Skeletal muscle satellite cell (primary cell): ENCODE results near the gene ANO2.

ENCODE experiments used
- H3K27me3 ChIP-seq: 2 replicates; pipeline ENCODE4 v1.7.0; 2013; ENCODE audit warnings: low read length; ENCODE audit not compliant: control insufficient read depth, insufficient read depth
- H3K36me3 ChIP-seq: 2 replicates; pipeline ENCODE4 v1.7.0; 2013; ENCODE audit warnings: mild to moderate bottlenecking, control low read depth, low read length; ENCODE audit not compliant: insufficient read depth
- H3K4me1 ChIP-seq: 2 replicates; pipeline ENCODE4 v1.7.0; 2013; ENCODE audit warnings: low read length; ENCODE audit not compliant: control insufficient read depth, insufficient read depth
- H3K4me2 ChIP-seq: 2 replicates; pipeline ENCODE4 v1.7.0; 2013; ENCODE audit warnings: mild to moderate bottlenecking, low read length
- H3K4me3 ChIP-seq: 2 replicates; pipeline ENCODE4 v1.7.0; 2013; ENCODE audit warnings: low read length
- H3K9ac ChIP-seq: 2 replicates; pipeline ENCODE4 v1.7.0; 2013; ENCODE audit warnings: mild to moderate bottlenecking, low read depth, low read length, moderate library complexity
- H3K9me3 ChIP-seq: replicated peaks from 2 replicates; pipeline ENCODE4 v1.7.0; 2013; ENCODE audit warnings: mild to moderate bottlenecking, control low read depth, low read length

ANO2 gene

GRCh38 chr12:5733916-5734315, 211.1 kb downstream of the ANO2 start:
- Histone ChIP-seq H3K9ac (no peak overlapping the region), H3K4me1 (no peaks in the 10 kb centered on the region), H3K27me3 (no peaks in the 10 kb centered on the region), H3K36me3 (no peaks in the 10 kb centered on the region), H3K4me3 (no peak overlapping the region), H3K9me3 (no peaks in the 10 kb centered on the region), H3K4me2 (no peak overlapping the region)

GRCh38 chr12:5733136-5733755, 211.8 kb downstream of the ANO2 start:
- H3K27me3 ChIP-seq: no peaks in the 10 kb centered on the region
- H3K9me3 ChIP-seq: no peaks in the 10 kb centered on the region
- H3K4me1 ChIP-seq: no peaks in the 10 kb centered on the region
- no peaks in the 10 kb centered on the region for H3K36me3 ChIP-seq
- no peak overlapping the region for H3K4me2 ChIP-seq
- H3K4me3 ChIP-seq: no peak overlapping the region
- no peak overlapping the region for H3K9ac ChIP-seq

GRCh38 chr12:5730962-5731361, 214.1 kb downstream of the ANO2 start:
- no peaks in the 10 kb centered on the region for H3K36me3 ChIP-seq
- no peaks in the 10 kb centered on the region for H3K9me3 ChIP-seq
- H3K4me3 ChIP-seq: no peak overlapping the region
- no peak overlapping the region for H3K9ac ChIP-seq
- H3K27me3 ChIP-seq: no peaks in the 10 kb centered on the region
- H3K4me2 ChIP-seq: no peak overlapping the region
- H3K4me1 ChIP-seq: no peaks in the 10 kb centered on the region

- Histone ChIP-seq H3K36me3 (no peaks in the 10 kb centered on the region), H3K9me3 (no peaks in the 10 kb centered on the region), H3K4me3 (no peak overlapping the region), H3K27me3 (no peaks in the 10 kb centered on the region), H3K4me1 (no peaks in the 10 kb centered on the region), H3K9ac (no peak overlapping the region), H3K4me2 (no peak overlapping the region)
These were observed 221.3 kb downstream of the ANO2 start for GRCh38 chr12:5723711-5724252.

GRCh38 chr12:5723071-5723470, 222.0 kb downstream of the ANO2 start:
- Histone ChIP-seq H3K4me3 (no peak overlapping the region), H3K4me2 (no peak overlapping the region), H3K9me3 (no peaks in the 10 kb centered on the region), H3K36me3 (no peaks in the 10 kb centered on the region), H3K9ac (no peak overlapping the region), H3K27me3 (no peaks in the 10 kb centered on the region), H3K4me1 (no peaks in the 10 kb centered on the region)

GRCh38 chr12:5720381-5721005, 224.6 kb downstream of the ANO2 start:
- Histone ChIP-seq H3K4me1 (no peaks in the 10 kb centered on the region), H3K9ac (no peak overlapping the region), H3K4me2 (no peak overlapping the region), H3K4me3 (no peak overlapping the region), H3K36me3 (no peaks in the 10 kb centered on the region), H3K27me3 (no peaks in the 10 kb centered on the region), H3K9me3 (no peaks in the 10 kb centered on the region)

- Histone ChIP-seq H3K9ac (no peak overlapping the region), H3K27me3 (no peaks in the 10 kb centered on the region), H3K4me3 (no peak overlapping the region), H3K9me3 (no peaks in the 10 kb centered on the region), H3K4me2 (no peak overlapping the region), H3K4me1 (no peaks in the 10 kb centered on the region), H3K36me3 (no peaks in the 10 kb centered on the region)
These were observed 226.4 kb downstream of the ANO2 start for GRCh38 chr12:5718680-5719079.

- H3K4me2 ChIP-seq: no peak overlapping the region
- H3K4me1 ChIP-seq: no peaks in the 10 kb centered on the region
- no peaks in the 10 kb centered on the region for H3K36me3 ChIP-seq
- no peak overlapping the region for H3K9ac ChIP-seq
- H3K27me3 ChIP-seq: no peaks in the 10 kb centered on the region
- H3K9me3 ChIP-seq: no peaks in the 10 kb centered on the region
- H3K4me3 ChIP-seq: no peak overlapping the region
These were observed 227.0 kb downstream of the ANO2 start for GRCh38 chr12:5718073-5718472.

- no peaks in the 10 kb centered on the region for H3K9me3 ChIP-seq
- H3K36me3 ChIP-seq: no peaks in the 10 kb centered on the region
These were observed 228.1 kb downstream of the ANO2 start for GRCh38 chr12:5716976-5717375.

GRCh38 chr12:5716201-5716600, 228.9 kb downstream of the ANO2 start:
- no peak overlapping the region for H3K9ac ChIP-seq
- no peaks in the 10 kb centered on the region for H3K9me3 ChIP-seq
- no peak overlapping the region for H3K4me3 ChIP-seq
- no peaks in the 10 kb centered on the region for H3K4me1 ChIP-seq
- H3K4me2 ChIP-seq: no peak overlapping the region
- no peaks in the 10 kb centered on the region for H3K27me3 ChIP-seq
- no peaks in the 10 kb centered on the region for H3K36me3 ChIP-seq

More at GRCh38 chr12:5716976-5717375, 228.1 kb downstream of the ANO2 start:
- Histone ChIP-seq H3K4me2 (no peak overlapping the region), H3K27me3 (no peaks in the 10 kb centered on the region), H3K4me1 (no peaks in the 10 kb centered on the region), H3K9ac (no peak overlapping the region), H3K4me3 (no peak overlapping the region)

GRCh38 chr12:5715021-5715420, 230.0 kb downstream of the ANO2 start:
- no peaks in the 10 kb centered on the region for H3K4me1 ChIP-seq
- no peak overlapping the region for H3K4me2 ChIP-seq
- H3K27me3 ChIP-seq: no peaks in the 10 kb centered on the region
- H3K36me3 ChIP-seq: no peaks in the 10 kb centered on the region
- H3K9ac ChIP-seq: no peak overlapping the region
- no peaks in the 10 kb centered on the region for H3K9me3 ChIP-seq
- no peak overlapping the region for H3K4me3 ChIP-seq

- no peak overlapping the region for H3K9ac ChIP-seq
- no peak overlapping the region for H3K4me2 ChIP-seq
- no peak overlapping the region for H3K4me3 ChIP-seq
- H3K36me3 ChIP-seq: no peaks in the 10 kb centered on the region
- H3K27me3 ChIP-seq: no peaks in the 10 kb centered on the region
- no peaks in the 10 kb centered on the region for H3K4me1 ChIP-seq
- no peaks in the 10 kb centered on the region for H3K9me3 ChIP-seq
These were observed 231.4 kb downstream of the ANO2 start for GRCh38 chr12:5713599-5714081.
